Keratinocyte (primary cell): ENCODE data around the gene S100A10. TPM values are rescaled to one million over a fixed set of nuclear protein-coding genes. Genes with fewer than 3 reads are reported as not detected.

Experiments
- DNase-seq: peaks from one replicate; pipeline ENCODE4 v3.0.0-alpha.2; 2011; ENCODE audit warnings: low read depth, missing footprints, low spot score
- FAIRE-seq: peaks from 2 replicates; lab custom pipeline; 2011; peaks lifted over from hg19 to GRCh38; lab: Jason Lieb, UNC
- H2AFZ ChIP-seq: 2 replicates; pipeline ENCODE4 v1.6.0; 2012; ENCODE audit warnings: low read length, control low read depth, inconsistent platforms; ENCODE audit not compliant: control insufficient read depth
- H3K27ac ChIP-seq: 2 replicates; pipeline ENCODE4 v1.5.1; 2011; ENCODE audit warnings: low read length; ENCODE audit not compliant: control insufficient read depth, insufficient read depth
- H3K27me3 ChIP-seq: 3 replicates; pipeline ENCODE4 v1.6.0; 2011; ENCODE audit warnings: low read length; ENCODE audit not compliant: control insufficient read depth, insufficient read depth; ENCODE audit errors: extremely low read depth
- H3K36me3 ChIP-seq, 2 experiments: 2 replicates in 1 of 2; 3 replicates in 1 of 2; pipeline ENCODE4 v1.5.1; 2011; ENCODE audit warnings: low read length in 2 of 2, mild to moderate bottlenecking in 1 of 2; ENCODE audit not compliant: control insufficient read depth in 2 of 2, insufficient read depth in 2 of 2; ENCODE audit errors: extremely low read depth in 1 of 2
- H3K4me1 ChIP-seq: 3 replicates; pipeline ENCODE4 v1.5.1; 2011; ENCODE audit warnings: low read length; ENCODE audit not compliant: control insufficient read depth, insufficient read depth; ENCODE audit errors: extremely low read depth
- H3K4me2 ChIP-seq: 3 replicates; pipeline ENCODE4 v1.6.0; 2011; ENCODE audit warnings: low read depth, low read length; ENCODE audit not compliant: control insufficient read depth, insufficient read depth; ENCODE audit errors: extremely low read depth
- H3K4me3 ChIP-seq, 3 experiments: fragments of 200-600 bp in 1 of 3; sonication (generic) in 1 of 3; 2 replicates in 2 of 3; 3 replicates in 1 of 3; pipeline ENCODE4 v1.5.1; 2011 to 2016; ENCODE audit warnings: low read length in 3 of 3, mild to moderate bottlenecking in 3 of 3, control low read depth in 2 of 3, inconsistent platforms in 1 of 3, low read depth in 1 of 3, mixed read lengths in 1 of 3, mixed run types in 1 of 3, moderate library complexity in 1 of 3; ENCODE audit not compliant: control insufficient read depth in 2 of 3, insufficient read depth in 2 of 3; ENCODE audit errors: extremely low read depth in 1 of 3
- H3K79me2 ChIP-seq: 2 replicates; pipeline ENCODE4 v1.6.0; 2012; ENCODE audit warnings: low read length; ENCODE audit not compliant: control insufficient read depth, insufficient read depth
- H3K9ac ChIP-seq: 3 replicates; pipeline ENCODE4 v1.6.0; 2011; ENCODE audit warnings: low read length; ENCODE audit not compliant: control insufficient read depth, insufficient read depth; ENCODE audit errors: extremely low read depth
- H3K9me1 ChIP-seq: 3 replicates; pipeline ENCODE4 v1.6.0; 2011; ENCODE audit warnings: low read length; ENCODE audit not compliant: control insufficient read depth, insufficient read depth; ENCODE audit errors: extremely low read depth
- H3K9me3 ChIP-seq: 2 replicates; pipeline ENCODE4 v1.5.1; 2012; ENCODE audit warnings: low read depth, low read length; ENCODE audit not compliant: control insufficient read depth
- H4K20me1 ChIP-seq: 3 replicates; pipeline ENCODE4 v1.6.0; 2011; ENCODE audit warnings: low read length; ENCODE audit not compliant: control insufficient read depth, insufficient read depth; ENCODE audit errors: extremely low read depth
- EZH2 ChIP-seq: IDR thresholded peaks from one replicate; pipeline ENCODE4 v1.6.1; 2012; ENCODE audit warnings: inconsistent platforms, mild to moderate bottlenecking, low read length, moderate library complexity
- dilution Hi-C: fragments of 300-500 bp; cut with MboI; formaldehyde crosslinking; loops from one replicate; pipeline ENCODE4 v1.7.0; 2020; ENCODE audit warnings: low sequenced_read_pairs; ENCODE audit not compliant: extremely low pct_ligation_motif_present
- polyA plus RNA-seq, 5 experiments: library from polyadenylated mRNA; depleted of rRNA in 3 of 5; stranded (reverse) in 3 of 5; stranded (forward) in 1 of 5; unstranded in 1 of 5; fragments of >200 nt; gene quantifications; 1 replicate in 1 of 5; 2 replicates in 3 of 5; 3 replicates in 1 of 5; pipeline versions ENCODE4 v1.2.1 to v1.2.3, GENCODE V29; 2011 to 2012; ENCODE audit warnings: missing spikeins in 2 of 5, low read depth in 1 of 5, low replicate concordance in 1 of 5
- TF ChIP-seq, protein P1 (sequence below), 3 experiments: IDR thresholded peaks in 1 of 3; conservative IDR thresholded peaks in 1 of 3; optimal IDR thresholded peaks in 1 of 3; 2 replicates in 2 of 3; 3 replicates in 1 of 3; pipeline versions ENCODE3 to v1.5.1; 2011; ENCODE audit warnings: low read length in 3 of 3, mild to moderate bottlenecking in 3 of 3, moderate library complexity in 2 of 3, control low read depth in 1 of 3, inconsistent platforms in 1 of 3; ENCODE audit not compliant: insufficient read depth in 2 of 3; ENCODE audit errors: extremely low read depth in 1 of 3

Gene S100A10
- polyA plus RNA-seq, 1 donor (not counting 4 experiments of a cell fraction or from before 2014, with no cell fraction given), result 1,061 TPM

- Histone ChIP-seq H3K79me2 (peaks cover 61% of the 10 kb centered on the region), H3K9ac (peak overlapping the region; percentile 100), H3K9me3 (no peaks in the 10 kb centered on the region), H2AFZ (no peak overlapping the region), H4K20me1 (peaks cover 8% of the 10 kb centered on the region), H3K27ac (peak overlapping the region; percentile 100), H3K4me1 (peaks cover 64% of the 10 kb centered on the region), H3K4me2 (peak overlapping the region; percentile 85), H3K36me3 (peaks cover 15 to 28% of the 10 kb centered on the region in 2 experiments), H3K9me1 (no peaks in the 10 kb centered on the region), H3K4me3 (peak overlapping the region; percentile 78 to 99 (median 94)), H3K27me3 (no peaks in the 10 kb centered on the region)
- dilution Hi-C loops, result no loop called here
- no peak for DNase-seq
- TF ChIP-seq EZH2, result no peak
- TF ChIP-seq, protein P1, sequence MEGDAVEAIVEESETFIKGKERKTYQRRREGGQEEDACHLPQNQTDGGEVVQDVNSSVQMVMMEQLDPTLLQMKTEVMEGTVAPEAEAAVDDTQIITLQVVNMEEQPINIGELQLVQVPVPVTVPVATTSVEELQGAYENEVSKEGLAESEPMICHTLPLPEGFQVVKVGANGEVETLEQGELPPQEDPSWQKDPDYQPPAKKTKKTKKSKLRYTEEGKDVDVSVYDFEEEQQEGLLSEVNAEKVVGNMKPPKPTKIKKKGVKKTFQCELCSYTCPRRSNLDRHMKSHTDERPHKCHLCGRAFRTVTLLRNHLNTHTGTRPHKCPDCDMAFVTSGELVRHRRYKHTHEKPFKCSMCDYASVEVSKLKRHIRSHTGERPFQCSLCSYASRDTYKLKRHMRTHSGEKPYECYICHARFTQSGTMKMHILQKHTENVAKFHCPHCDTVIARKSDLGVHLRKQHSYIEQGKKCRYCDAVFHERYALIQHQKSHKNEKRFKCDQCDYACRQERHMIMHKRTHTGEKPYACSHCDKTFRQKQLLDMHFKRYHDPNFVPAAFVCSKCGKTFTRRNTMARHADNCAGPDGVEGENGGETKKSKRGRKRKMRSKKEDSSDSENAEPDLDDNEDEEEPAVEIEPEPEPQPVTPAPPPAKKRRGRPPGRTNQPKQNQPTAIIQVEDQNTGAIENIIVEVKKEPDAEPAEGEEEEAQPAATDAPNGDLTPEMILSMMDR (optimal IDR thresholded peaks at IDR 0.05 in 1 of 3, IDR thresholded peaks at IDR 0.05 in 1 of 3, conservative IDR thresholded peaks at IDR 0.05 in 1 of 3; ENCODE audit: extremely low read depth in 1 of 3, insufficient read depth in 2 of 3, low read length in 3 of 3), result no peak
- no peak for FAIRE-seq
Observed at GRCh38 chr1:151991663-151992302, 1.9 kb downstream of the S100A10 start.

- H3K79me2 ChIP-seq, result peaks cover 70% of the 10 kb centered on the region
- DNase-seq (no peak), FAIRE-seq (peak; percentile 41)
- H3K9me1 ChIP-seq, result no peaks in the 10 kb centered on the region
- H3K4me1 ChIP-seq, result peaks cover 60% of the 10 kb centered on the region
- no peak overlapping the region for H2AFZ ChIP-seq
- TF ChIP-seq EZH2, result no peak
- TF ChIP-seq, protein P1 (optimal IDR thresholded peaks at IDR 0.05 in 1 of 3, IDR thresholded peaks at IDR 0.05 in 1 of 3, conservative IDR thresholded peaks at IDR 0.05 in 1 of 3; ENCODE audit: extremely low read depth in 1 of 3, insufficient read depth in 2 of 3, low read length in 3 of 3), result no peak
- H3K4me3 ChIP-seq, result peak overlapping the region; percentile 78 to 99 (median 94)
- H3K4me2 ChIP-seq, result peak overlapping the region; percentile 85
- no peaks in the 10 kb centered on the region for H3K27me3 ChIP-seq
- H3K36me3 ChIP-seq, result peaks cover 15 to 36% of the 10 kb centered on the region in 2 experiments
- dilution Hi-C loops, result no loop called here
- H3K27ac ChIP-seq, result peak overlapping the region; percentile 100
- no peaks in the 10 kb centered on the region for H3K9me3 ChIP-seq
- peak overlapping the region; percentile 100 for H3K9ac ChIP-seq
- H4K20me1 ChIP-seq, result peaks cover 8% of the 10 kb centered on the region
Observed at GRCh38 chr1:151990856-151991198, 2.8 kb downstream of the S100A10 start.
